Spleen (tissue), 11 donors: ENCODE measurements around the gene TNFRSF17. TPM values are rescaled to one million over a fixed set of nuclear protein-coding genes. Genes with fewer than 3 reads are reported as not detected.

Source experiments
- DNase-seq: peaks from one replicate; pipeline ENCODE4 v3.0.0-alpha.2; 2020
- H3K27ac ChIP-seq, 8 donors: fragments of 200-600 bp; sonication (generic) in 7 of 8; 1 replicate in 4 of 8; 2 replicates in 4 of 8; pipeline versions ENCODE4 v1.5.0 to v1.8.0; 2016 to 2021; ENCODE audit warnings: inconsistent platforms in 4 of 8, mild to moderate bottlenecking in 4 of 8, moderate library complexity in 1 of 8
- H3K27me3 ChIP-seq, 7 donors: fragments of 200-600 bp; sonication (generic) in 6 of 7; replicated peaks in 1 of 7; 1 replicate in 4 of 7; 2 replicates in 3 of 7; pipeline versions ENCODE4 v1.5.0 to v1.8.0; 2016 to 2021; ENCODE audit warnings: inconsistent platforms in 3 of 7, mild to moderate bottlenecking in 1 of 7
- H3K36me3 ChIP-seq, 6 donors: fragments of 200-600 bp; sonication (generic) in 5 of 6; 1 replicate in 4 of 6; 2 replicates in 2 of 6; pipeline versions ENCODE4 v1.5.0 to v1.8.0; 2016 to 2021; ENCODE audit warnings: inconsistent platforms in 2 of 6
- H3K4me1 ChIP-seq, 6 donors: fragments of 200-600 bp; sonication (generic) in 5 of 6; 1 replicate in 3 of 6; 2 replicates in 3 of 6; pipeline versions ENCODE4 v1.5.0 to v1.8.0; 2016 to 2021; ENCODE audit warnings: inconsistent platforms in 3 of 6
- H3K4me3 ChIP-seq, 8 donors: fragments of 200-600 bp; sonication (generic) in 7 of 8; 1 replicate in 4 of 8; 2 replicates in 4 of 8; pipeline versions ENCODE4 v1.5.0 to v1.8.0; 2016 to 2021; ENCODE audit warnings: inconsistent platforms in 4 of 8, mild to moderate bottlenecking in 4 of 8, moderate library complexity in 2 of 8
- H3K9me3 ChIP-seq, 8 donors: fragments of 200-600 bp; sonication (generic) in 7 of 8; 1 replicate in 4 of 8; 2 replicates in 4 of 8; pipeline versions ENCODE4 v1.5.0 to v1.8.0; 2016 to 2021; ENCODE audit warnings: inconsistent platforms in 4 of 8
- CTCF ChIP-seq, 11 experiments: fragments of 200-600 bp in 7 of 11; fragments of 450-650 bp in 4 of 11; sonication (generic) in 4 of 11; IDR thresholded peaks in 8 of 11; conservative IDR thresholded peaks in 3 of 11; 1 replicate in 7 of 11; 2 replicates in 4 of 11; pipeline versions ENCODE4 v1.4.0 to v1.8.0; 2016 to 2021; ENCODE audit warnings: antibody characterized with exemption in 11 of 11, inconsistent platforms in 4 of 11, mild to moderate bottlenecking in 1 of 11
- POLR2A ChIP-seq, 3 donors: fragments of 450-650 bp; IDR thresholded peaks; one replicate each; pipeline ENCODE4 v1.5.1; 2017; ENCODE audit warnings: antibody characterized with exemption in 3 of 3, mild to moderate bottlenecking in 1 of 3
- POLR2AphosphoS5 ChIP-seq, 3 donors: sonication (generic); formaldehyde crosslinking; IDR thresholded peaks; one replicate each; pipeline ENCODE4 v1.5.1; 2017; ENCODE audit warnings: antibody characterized with exemption in 3 of 3
- WGBS, 5 donors: extraction: QIAGEN DNeasy Blood & Tissue Kit in 3 of 5; methylation state at CpG; one replicate each; pipeline versions ENCODE4 v1.1.5 to v1.1.7; 2013 to 2018; 5-methylcytosine and 5-hydroxymethylcytosine counted together
- intact Hi-C: fragments of 100-400 bp; cut with DNase I; formaldehyde crosslinking; loops from one replicate; pipeline ENCODE4 v1.15.0; 2023; ENCODE audit warnings: low total_unique reads
- polyA plus RNA-seq, 3 donors: library from polyadenylated mRNA; stranded (reverse); fragments of 200-250 nt; gene quantifications; one replicate each; pipeline ENCODE4 v1.2.1, GENCODE V29; 2013
- small RNA-seq, 4 donors: library from RNA; depleted of rRNA; stranded (forward); fragments of <200 nt; gene quantifications; one replicate each; pipeline ENCODE3, GENCODE V24; 2016
- total RNA-seq, 7 donors: library from RNA; depleted of rRNA in 3 of 7; stranded (reverse); fragments of >200 nt in 3 of 7; fragmentation: NEBNext Ultra II Directional in 4 of 7; extraction: Animal tissue kit (Norgen Biotek cat#: 25700) in 4 of 7; gene quantifications; one replicate each; pipeline versions ENCODE4 v1.1.0 to v1.2.1, GENCODE V29; 2016 to 2021
- donor health status: healthy with polysubstance abuse.
- donor health status: DM: no; HTN: no; CAD: no; lungs with moderate emphysema.
- donor health status: DM: no; HTN: no; CAD: no.
- donor health status: Bipolar disorder and iron deficiency.
- donor health status: healthy.
- donor health status: DM: no; HTN: no; CAD: no.
- donor health status: DM: yes; HTN: yes; CAD: no.

The TNFRSF17 gene
- total and polyA plus RNA-seq, 10 donors, result 4.8 to 20.1 (median 9.2) TPM

- DNase-seq, result no peak
- Histone ChIP-seq H3K4me3 (no peak overlapping the region), H3K27me3 (no peaks in the 10 kb centered on the region), H3K36me3 (peaks cover 0 to 7% (median 0%) of the 10 kb centered on the region in 6 donors), H3K4me1 (peaks cover 0 to 66% (median 18%) of the 10 kb centered on the region in 6 donors), H3K27ac (no peak overlapping the region), H3K9me3 (no peaks in the 10 kb centered on the region)
- WGBS, 5 donors, result 88 to 97% (median 93%) methylated on average over 4 of the region's 4 CpGs
- intact Hi-C loops, result no loop called here
- TF ChIP-seq POLR2AphosphoS5 (IDR thresholded peaks at IDR 0.05) (no peak), POLR2A (IDR thresholded peaks at IDR 0.05) (no peak), CTCF (IDR thresholded peaks at IDR 0.05 in 8 of 11, conservative IDR thresholded peaks at IDR 0.05 in 3 of 11) (no peak)
Measured at GRCh38 chr16:12016291-12016947, 51.4 kb downstream of the TNFRSF17 start.

GRCh38 chr16:12017558-12017957 is 52.5 kb downstream of the TNFRSF17 start:
- 82 to 93% (median 89%) methylated on average over 5 of the region's 5 CpGs for WGBS, 5 donors
- Histone ChIP-seq H3K4me1 (peaks cover 0 to 66% (median 26%) of the 10 kb centered on the region in 6 donors), H3K4me3 (no peak overlapping the region), H3K9me3 (no peaks in the 10 kb centered on the region), H3K36me3 (peaks cover 0 to 7% (median 0%) of the 10 kb centered on the region in 6 donors), H3K27ac (no peak overlapping the region), H3K27me3 (no peaks in the 10 kb centered on the region)
- intact Hi-C loops, result no loop called here
- TF ChIP-seq CTCF (IDR thresholded peaks at IDR 0.05 in 8 of 11, conservative IDR thresholded peaks at IDR 0.05 in 3 of 11) (no peak), POLR2AphosphoS5 (IDR thresholded peaks at IDR 0.05) (no peak), POLR2A (IDR thresholded peaks at IDR 0.05) (no peak)
- DNase-seq, result no peak

Small RNA genes lying within 50 kb of the gene (small RNA-seq; reads per million reads assigned to genes)
- gene AC007216.5 (0 reads per million in 4 donors), gene UBL5P4 (0 reads per million in 4 donors)

Other genes with a start within 250 kb of the TNFRSF17 start
- 100 to 1,000 TPM in 1 of 7 donors, 10 to 100 TPM in 6; 42.7 to 104 (median 64.0) TPM for gene TXNDC11, start 222.4 kb upstream of the TNFRSF17 start, total RNA-seq
- 10 to 100 TPM; 28.3 to 43.4 (median 36.6) TPM for gene TXNDC11, start 222.4 kb upstream of the TNFRSF17 start, polyA plus RNA-seq
- 100 to 1,000 TPM in 3 of 7 donors, 10 to 100 TPM in 4; 77.1 to 118 (median 90.3) TPM for gene ZC3H7A, start 168.0 kb upstream of the TNFRSF17 start, total RNA-seq
- gene ZC3H7A, start 168.0 kb upstream of the TNFRSF17 start, polyA plus RNA-seq, result 10 to 100 TPM; 28.7 to 41.6 (median 34.1) TPM
- gene RSL1D1, start 113.7 kb upstream of the TNFRSF17 start, total RNA-seq, result 100 to 1,000 TPM in 6 of 7 donors, 10 to 100 TPM in 1; 85.8 to 135 (median 112) TPM
- gene RSL1D1, start 113.7 kb upstream of the TNFRSF17 start, polyA plus RNA-seq, result 100 to 1,000 TPM in 2 of 3 donors, 10 to 100 TPM in 1; 75.6 to 124 (median 104) TPM
- 100 to 1,000 TPM in 1 of 7 donors, 10 to 100 TPM in 6; 54.6 to 123 (median 72.7) TPM for gene GSPT1, start 49.3 kb upstream of the TNFRSF17 start, total RNA-seq
- gene GSPT1, start 49.3 kb upstream of the TNFRSF17 start, polyA plus RNA-seq, result 10 to 100 TPM; 17.1 to 24.7 (median 24.2) TPM
- 10 to 100 TPM in 5 of 7 donors, 1 to 10 TPM in 2; 5.7 to 23.7 (median 13.5) TPM for gene NPIPB2, start 23.2 kb upstream of the TNFRSF17 start, total RNA-seq
- gene NPIPB2, start 23.2 kb upstream of the TNFRSF17 start, polyA plus RNA-seq, result 1 to 10 TPM; 4.0 to 6.1 (median 5.1) TPM
- gene SNX29, start 11.5 kb downstream of the TNFRSF17 start, total RNA-seq, result 10 to 100 TPM; 42.5 to 91.9 (median 78.5) TPM
- 1 to 10 TPM; 5.7 to 6.9 (median 6.9) TPM for gene SNX29, start 11.5 kb downstream of the TNFRSF17 start, polyA plus RNA-seq